Effector memory CD4-positive, alpha-beta T cell (primary cell): ENCODE measurements around the gene PPIL1.

Experiments used
- DNase-seq, 3 donors: peaks; one replicate each; pipeline ENCODE4 v3.0.0-alpha.2; 2020
- H3K27ac ChIP-seq: 2 replicates; pipeline ENCODE4 v1.7.0; 2013; ENCODE audit warnings: mild to moderate bottlenecking, low read length, moderate library complexity; ENCODE audit not compliant: insufficient read depth, poor library complexity, severe bottlenecking
- H3K27me3 ChIP-seq: replicated peaks from 2 replicates; pipeline ENCODE4 v1.7.0; 2013; ENCODE audit warnings: mild to moderate bottlenecking, low read length; ENCODE audit not compliant: insufficient read depth, control insufficient read depth, poor library complexity, severe bottlenecking
- H3K36me3 ChIP-seq: 2 replicates; pipeline ENCODE4 v1.7.0; 2013; ENCODE audit warnings: mild to moderate bottlenecking, low read length, moderate library complexity; ENCODE audit not compliant: control insufficient read depth, insufficient read depth
- H3K4me1 ChIP-seq: 2 replicates; pipeline ENCODE4 v1.7.0; 2013; ENCODE audit warnings: low read length, mild to moderate bottlenecking; ENCODE audit not compliant: control insufficient read depth, insufficient read depth, poor library complexity, severe bottlenecking
- H3K4me3 ChIP-seq: 2 replicates; pipeline ENCODE4 v1.7.0; 2013; ENCODE audit warnings: low read length, low read depth, mild to moderate bottlenecking; ENCODE audit not compliant: insufficient read depth, poor library complexity, severe bottlenecking
- H3K9me3 ChIP-seq: 2 replicates; pipeline ENCODE4 v1.7.0; 2013; ENCODE audit warnings: mild to moderate bottlenecking, low read length, moderate library complexity; ENCODE audit not compliant: control insufficient read depth

Gene PPIL1

GRCh38 chr6:36856277-36856676 is 18.3 kb downstream of the PPIL1 start:
- H3K36me3 ChIP-seq: peaks cover 35% of the 10 kb centered on the region

GRCh38 chr6:36855750-36856149 is 18.9 kb downstream of the PPIL1 start:
- no peak for DNase-seq
- no peaks in the 10 kb centered on the region for H3K9me3 ChIP-seq
- no peaks in the 10 kb centered on the region for H3K4me1 ChIP-seq
- H3K4me3 ChIP-seq: no peak overlapping the region
- peaks cover 35% of the 10 kb centered on the region for H3K36me3 ChIP-seq
- H3K27ac ChIP-seq: no peak overlapping the region
- no peaks in the 10 kb centered on the region for H3K27me3 ChIP-seq

More at GRCh38 chr6:36856277-36856676, 18.3 kb downstream of the PPIL1 start:
- H3K27me3 ChIP-seq: no peaks in the 10 kb centered on the region
- no peak overlapping the region for H3K4me3 ChIP-seq
- H3K4me1 ChIP-seq: no peaks in the 10 kb centered on the region
- H3K9me3 ChIP-seq: no peaks in the 10 kb centered on the region
- no peak overlapping the region for H3K27ac ChIP-seq
- DNase-seq: no peak

GRCh38 chr6:36853325-36853724 is 21.3 kb downstream of the PPIL1 start:
- DNase-seq: no peak
- no peaks in the 10 kb centered on the region for H3K4me1 ChIP-seq
- H3K4me3 ChIP-seq: no peak overlapping the region
- no peak overlapping the region for H3K27ac ChIP-seq
- H3K27me3 ChIP-seq: no peaks in the 10 kb centered on the region
- peaks cover 30% of the 10 kb centered on the region for H3K36me3 ChIP-seq
- no peaks in the 10 kb centered on the region for H3K9me3 ChIP-seq

GRCh38 chr6:36852481-36853147 is 22.0 kb downstream of the PPIL1 start:
- no peaks in the 10 kb centered on the region for H3K27me3 ChIP-seq
- no peaks in the 10 kb centered on the region for H3K9me3 ChIP-seq
- no peak overlapping the region for H3K4me3 ChIP-seq
- H3K27ac ChIP-seq: no peak overlapping the region
- no peak for DNase-seq
- H3K36me3 ChIP-seq: peaks cover 30% of the 10 kb centered on the region
- H3K4me1 ChIP-seq: no peaks in the 10 kb centered on the region

GRCh38 chr6:36851626-36852025 is 23.0 kb downstream of the PPIL1 start:
- Histone ChIP-seq H3K4me1 (no peaks in the 10 kb centered on the region), H3K4me3 (no peak overlapping the region), H3K27me3 (no peaks in the 10 kb centered on the region), H3K36me3 (peaks cover 25% of the 10 kb centered on the region), H3K27ac (no peak overlapping the region), H3K9me3 (no peaks in the 10 kb centered on the region)
- DNase-seq: no peak

- no peak for DNase-seq
- Histone ChIP-seq H3K4me1 (no peaks in the 10 kb centered on the region), H3K27me3 (no peaks in the 10 kb centered on the region), H3K27ac (no peak overlapping the region), H3K36me3 (peaks cover 20% of the 10 kb centered on the region), H3K4me3 (no peak overlapping the region), H3K9me3 (no peaks in the 10 kb centered on the region)
These were observed 23.4 kb downstream of the PPIL1 start for GRCh38 chr6:36851149-36851614.

GRCh38 chr6:36850021-36850420 is 24.6 kb downstream of the PPIL1 start:
- H3K4me1 ChIP-seq: no peaks in the 10 kb centered on the region
- DNase-seq: no peak
- no peak overlapping the region for H3K27ac ChIP-seq

GRCh38 chr6:36848658-36849441 is 25.8 kb downstream of the PPIL1 start:
- DNase-seq: no peak
- Histone ChIP-seq H3K27ac (no peak overlapping the region), H3K27me3 (no peaks in the 10 kb centered on the region), H3K9me3 (no peaks in the 10 kb centered on the region), H3K4me1 (no peaks in the 10 kb centered on the region), H3K36me3 (no peaks in the 10 kb centered on the region), H3K4me3 (no peak overlapping the region)

More at GRCh38 chr6:36850021-36850420, 24.6 kb downstream of the PPIL1 start:
- peaks cover 10% of the 10 kb centered on the region for H3K36me3 ChIP-seq
- no peaks in the 10 kb centered on the region for H3K9me3 ChIP-seq
- H3K4me3 ChIP-seq: no peak overlapping the region
- H3K27me3 ChIP-seq: no peaks in the 10 kb centered on the region

GRCh38 chr6:36847991-36848390 is 26.6 kb downstream of the PPIL1 start:
- DNase-seq: no peak
- Histone ChIP-seq H3K27me3 (no peaks in the 10 kb centered on the region), H3K9me3 (no peaks in the 10 kb centered on the region), H3K4me1 (no peaks in the 10 kb centered on the region), H3K4me3 (no peak overlapping the region), H3K36me3 (no peaks in the 10 kb centered on the region), H3K27ac (no peak overlapping the region)

- no peaks in the 10 kb centered on the region for H3K27me3 ChIP-seq
- H3K36me3 ChIP-seq: no peaks in the 10 kb centered on the region
- no peaks in the 10 kb centered on the region for H3K4me1 ChIP-seq
- H3K4me3 ChIP-seq: no peak overlapping the region
- no peak for DNase-seq
- H3K9me3 ChIP-seq: no peaks in the 10 kb centered on the region
- H3K27ac ChIP-seq: no peak overlapping the region
These were observed 27.5 kb downstream of the PPIL1 start for GRCh38 chr6:36847152-36847551.
